ENCODE measurements around the gene PHACTR3. TPM values are rescaled to one million over a fixed set of nuclear protein-coding genes. Genes with fewer than 3 reads are reported as not detected.
"Not testable (repeated sequence)": the region's sequence is repeated elsewhere in the genome, so short reads cannot be mapped to it uniquely, and the experiment has no call there.

PHACTR3 gene
- total RNA-seq, 1 donor from 2014 or later = 1.8 TPM

DNA sequence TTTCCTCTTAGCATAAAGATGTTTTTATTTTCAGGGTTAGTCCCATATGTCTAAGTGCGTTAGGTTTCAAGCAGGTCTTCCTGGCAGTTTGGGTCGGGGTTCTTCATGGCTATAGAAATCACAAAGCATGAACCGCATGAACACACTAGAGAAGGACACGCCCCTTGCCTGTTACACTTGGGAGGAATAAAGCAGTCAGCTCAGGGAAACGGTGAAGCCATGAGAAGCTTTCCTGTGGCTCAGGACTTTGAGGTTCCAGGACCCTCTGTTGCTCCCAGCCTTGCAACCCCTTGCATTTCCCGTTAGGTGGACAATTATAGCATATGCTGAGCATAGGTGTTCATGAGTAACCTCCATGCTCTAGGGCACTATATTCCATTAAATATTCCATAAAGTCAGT is 232.4 kb downstream of the PHACTR3 start:
- DNase-seq (ENCODE audit: low spot score) = no peak

DNA sequence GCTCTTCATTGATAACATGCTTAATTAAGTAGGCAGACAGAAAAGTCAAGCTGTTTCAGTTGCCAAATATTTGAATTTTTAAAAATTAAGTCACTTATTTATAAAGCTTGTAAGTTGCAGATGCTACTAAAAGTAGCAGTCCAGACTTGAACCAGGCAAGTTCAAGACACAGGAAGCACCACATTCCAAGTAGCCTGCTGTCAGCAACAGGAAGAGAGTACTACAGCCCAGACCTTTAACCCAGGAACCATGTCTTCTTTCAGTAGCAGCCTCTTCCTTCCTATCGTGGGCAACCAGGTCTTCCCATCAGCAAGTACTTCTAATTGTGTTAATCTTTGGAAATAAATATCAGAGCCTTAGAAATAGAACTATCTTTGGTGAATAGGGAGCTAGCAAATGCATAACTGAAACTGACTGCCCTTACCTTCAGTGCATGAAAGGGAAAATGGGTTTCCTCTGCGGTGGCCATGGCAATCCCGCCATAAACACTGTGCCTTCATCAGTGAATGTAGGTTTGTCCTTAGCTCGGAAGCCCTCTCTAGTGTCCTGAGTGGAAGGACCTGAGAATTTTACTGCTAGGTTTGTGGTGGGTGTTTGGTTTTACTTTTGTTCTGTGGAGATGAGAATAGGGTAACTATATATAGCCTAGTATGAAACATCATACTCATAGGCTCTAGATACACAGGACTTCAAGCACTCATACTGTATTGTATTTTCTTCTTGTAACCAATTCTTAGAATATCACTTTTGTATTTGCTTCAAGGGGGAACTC is 233.5 kb downstream of the PHACTR3 start:
- no peak for DNase-seq (ENCODE audit: low spot score)

DNA sequence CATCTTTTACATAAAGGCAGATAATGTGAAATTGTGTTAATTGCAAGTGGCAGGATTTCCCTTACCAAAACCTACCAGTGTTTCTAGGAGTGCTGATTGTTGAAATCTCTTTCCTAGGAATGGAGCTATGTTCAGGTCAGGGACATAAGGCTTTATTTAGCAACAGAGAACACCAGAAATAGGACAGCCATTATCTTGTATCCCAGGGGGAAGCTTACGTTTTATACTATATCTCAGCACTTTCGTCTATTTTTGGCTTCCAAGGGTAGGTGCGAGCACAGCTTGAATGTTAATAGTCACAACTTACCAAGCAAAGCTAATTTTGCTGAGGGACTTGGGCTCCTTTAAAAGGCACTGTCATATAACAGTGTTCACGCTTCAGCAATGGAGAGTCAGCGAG is 235.1 kb downstream of the PHACTR3 start:
- no peak for DNase-seq (ENCODE audit: low spot score)

DNA sequence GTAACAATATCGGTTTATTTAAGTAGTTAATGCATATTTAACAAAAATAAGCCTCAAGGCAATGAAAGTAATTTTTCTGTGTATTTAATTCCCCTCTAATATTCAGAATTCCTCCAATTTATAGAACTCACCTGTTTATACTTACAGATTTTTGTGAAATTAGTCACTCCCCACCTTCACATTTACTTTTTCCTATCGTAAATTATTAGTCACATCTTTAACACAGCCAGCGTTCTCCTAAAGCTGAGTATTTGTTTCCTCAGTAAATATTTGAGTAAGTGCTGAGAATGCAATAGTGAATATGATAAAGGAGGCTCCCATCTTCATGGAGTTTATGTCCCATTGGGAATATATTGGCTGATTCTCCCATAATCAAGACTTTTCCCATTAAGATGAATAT is 241.1 kb downstream of the PHACTR3 start:
- DNase-seq (ENCODE audit: low spot score) = no peak

DNA sequence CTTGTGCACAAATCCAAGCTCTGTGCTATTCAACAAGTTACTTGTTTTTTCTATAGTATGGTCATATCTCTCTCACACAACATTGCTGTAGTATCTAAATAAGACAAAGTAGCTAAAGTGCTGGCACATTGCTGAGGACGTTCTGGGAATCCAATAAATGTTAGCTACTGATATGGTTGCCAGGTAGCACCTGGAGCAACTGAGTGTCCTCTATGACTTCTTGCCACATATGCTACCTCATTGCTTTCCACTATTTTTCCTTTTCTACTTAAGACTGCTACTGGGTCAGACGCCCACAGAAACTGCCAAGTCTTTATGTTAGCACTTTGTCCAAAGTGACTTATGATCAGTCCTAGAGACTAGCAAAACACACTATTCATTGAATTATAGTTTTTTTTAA is 243.8 kb downstream of the PHACTR3 start:
- no peak for DNase-seq (ENCODE audit: low spot score)

- DNase-seq (ENCODE audit: low spot score) = no peak
These were observed 245.8 kb downstream of the PHACTR3 start for GRCh38 chr20:59850018-59850641.

DNA sequence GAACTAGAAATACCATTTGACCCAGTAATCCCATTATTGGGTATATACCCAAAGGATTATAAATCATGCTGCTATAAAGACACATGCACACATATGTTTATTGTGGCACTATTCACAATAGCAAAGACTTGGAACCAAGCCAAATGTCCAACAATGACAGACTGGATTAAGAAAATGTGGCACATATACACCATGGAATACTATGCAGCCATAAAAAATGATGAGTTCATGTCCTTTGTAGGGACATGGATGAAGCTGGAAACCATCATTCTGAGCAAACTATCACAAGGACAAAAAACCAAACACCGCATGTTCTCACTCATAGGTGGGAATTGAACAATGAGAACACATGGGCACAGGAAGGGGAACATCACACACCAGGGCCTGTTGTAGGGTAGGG is 252.2 kb downstream of the PHACTR3 start:
- DNase-seq (ENCODE audit: low spot score) = not testable (repeated sequence)

GRCh38 chr20:59856941-59857340 is 252.6 kb downstream of the PHACTR3 start:
- not testable (repeated sequence) for DNase-seq (ENCODE audit: low spot score)

- DNase-seq (ENCODE audit: low spot score) = no peak
These were observed 253.6 kb downstream of the PHACTR3 start for GRCh38 chr20:59857966-59858365.

- DNase-seq (ENCODE audit: low spot score) = no peak
These were observed 254.1 kb downstream of the PHACTR3 start for GRCh38 chr20:59858425-59858824.

GRCh38 chr20:59861401-59861800 is 257.1 kb downstream of the PHACTR3 start:
- no peak for DNase-seq (ENCODE audit: low spot score)

DNA sequence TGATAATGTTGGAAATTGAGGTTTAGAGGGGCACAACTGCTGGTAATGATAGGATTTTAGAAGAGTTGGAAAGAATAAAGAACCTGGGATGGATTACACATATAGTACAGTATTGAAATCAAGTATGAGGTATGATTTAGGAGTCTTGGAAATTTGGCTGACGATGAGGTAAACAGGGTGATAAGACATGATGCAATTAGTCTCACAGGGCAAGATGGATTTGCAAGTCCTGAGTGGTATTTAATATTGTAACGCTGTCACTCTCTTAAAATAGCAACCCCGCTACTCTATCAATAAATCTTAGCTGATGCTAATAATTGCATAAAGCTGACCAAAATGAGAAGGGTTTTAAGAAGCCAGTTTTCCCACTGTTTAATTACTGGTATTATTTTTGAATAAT is 258.7 kb downstream of the PHACTR3 start:
- DNase-seq (ENCODE audit: low spot score) = no peak

- DNase-seq (ENCODE audit: low spot score) = no peak
These were observed 260.4 kb downstream of the PHACTR3 start for GRCh38 chr20:59864726-59865125.

- no peak for DNase-seq (ENCODE audit: low spot score)
These were observed 262.0 kb downstream of the PHACTR3 start for GRCh38 chr20:59866338-59866737.

DNA sequence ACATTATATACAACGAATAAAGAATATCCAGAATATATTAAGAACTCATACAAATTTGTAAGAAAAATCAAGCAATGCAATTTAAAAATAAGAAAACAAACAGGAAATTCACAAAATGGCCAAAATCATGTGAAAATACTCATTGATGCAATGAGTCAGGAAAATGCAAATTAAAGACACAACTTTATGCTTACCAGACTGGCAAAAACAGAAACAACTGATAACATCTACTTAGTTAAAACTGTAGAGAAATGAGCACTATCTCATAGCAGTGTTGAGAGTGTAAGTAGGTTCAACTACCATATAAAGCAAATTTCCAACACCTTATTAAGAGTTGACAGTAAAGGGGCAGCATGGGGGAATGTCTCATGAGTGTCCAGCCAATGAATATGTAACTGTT is 266.8 kb downstream of the PHACTR3 start:
- no peak for DNase-seq (ENCODE audit: low spot score)

DNA sequence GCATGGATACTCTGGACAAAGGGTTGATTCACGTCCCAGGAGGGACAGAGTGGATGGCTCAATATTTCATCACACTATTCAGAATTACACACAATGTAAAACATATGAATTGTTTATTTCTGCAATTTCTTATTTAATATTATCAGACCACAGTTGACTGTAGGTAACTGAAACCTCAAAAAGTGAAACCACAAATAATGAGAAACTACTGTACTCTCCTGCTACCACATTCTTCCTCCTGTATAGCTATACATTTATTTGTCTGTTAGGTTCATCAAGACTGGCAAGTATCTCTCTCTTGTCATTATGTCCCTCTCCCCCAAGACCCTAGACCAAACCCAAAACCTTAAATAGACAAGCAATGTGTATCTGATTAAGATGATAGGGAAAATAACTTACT is 269.1 kb downstream of the PHACTR3 start:
- no peak for DNase-seq (ENCODE audit: low spot score)

DNA sequence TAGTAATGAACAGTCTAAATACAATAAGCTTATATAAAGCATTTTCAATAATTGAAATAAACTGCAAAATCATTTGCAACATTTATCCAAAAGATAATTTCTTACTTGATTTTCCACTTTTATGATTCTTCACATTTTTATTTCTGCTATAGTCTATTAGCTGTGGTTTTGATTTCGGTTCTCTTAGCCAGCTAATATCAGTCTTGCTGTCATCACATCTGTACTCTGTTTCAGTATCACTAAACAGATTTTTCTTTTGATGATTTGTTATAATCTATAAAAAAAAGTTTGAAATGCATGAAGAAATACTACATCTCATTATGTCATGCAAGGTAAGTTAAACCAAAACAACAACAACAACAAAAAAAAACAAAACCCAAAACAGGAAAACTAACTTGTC is 275.9 kb downstream of the PHACTR3 start:
- no peak for DNase-seq (ENCODE audit: low spot score)

DNA sequence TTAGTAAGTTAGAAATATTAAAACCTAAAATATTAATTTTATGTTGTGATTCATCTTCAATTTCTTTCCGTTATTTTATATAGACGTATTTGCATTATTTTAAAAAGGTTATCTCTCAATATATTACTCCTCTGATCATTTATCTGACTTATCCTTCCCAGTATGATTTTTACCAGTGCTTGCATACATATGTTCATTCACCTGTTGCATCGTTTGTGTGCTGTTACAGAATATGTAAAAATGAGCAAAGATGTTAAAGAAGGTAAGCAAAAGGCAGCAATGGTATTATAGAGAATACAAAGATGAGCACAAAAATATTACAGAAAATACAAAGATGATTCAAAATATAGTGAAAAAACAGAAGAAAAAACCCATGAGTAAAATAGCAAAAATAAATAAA is 280.2 kb downstream of the PHACTR3 start:
- DNase-seq (ENCODE audit: low spot score) = no peak

GRCh38 chr20:59888050-59888449 is 283.7 kb downstream of the PHACTR3 start:
- DNase-seq (ENCODE audit: low spot score) = no peak

- not testable (repeated sequence) for DNase-seq (ENCODE audit: low spot score)
These were observed 285.7 kb downstream of the PHACTR3 start for GRCh38 chr20:59890035-59890434.

GRCh38 chr20:59891581-59891980 is 287.2 kb downstream of the PHACTR3 start:
- DNase-seq (ENCODE audit: low spot score) = no peak

DNA sequence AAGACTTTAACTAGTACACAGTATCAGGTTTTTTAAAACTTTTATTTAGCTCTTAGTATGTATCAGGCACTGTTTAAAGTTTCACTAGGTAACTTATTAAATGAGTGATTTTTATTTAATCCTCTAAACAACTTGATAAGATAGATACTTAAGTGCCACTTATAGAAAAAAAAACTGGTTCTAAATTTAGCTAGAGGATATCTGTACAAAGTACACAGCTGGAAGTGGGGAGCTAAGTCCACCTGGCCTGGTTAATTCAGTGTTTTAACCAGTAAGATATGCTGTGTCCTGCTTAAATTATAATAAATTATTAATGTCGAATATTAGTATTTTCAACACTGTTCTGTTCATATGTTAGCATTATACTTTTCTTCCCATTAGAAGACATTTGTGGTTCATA is 291.6 kb downstream of the PHACTR3 start:
- DNase-seq (ENCODE audit: low spot score) = no peak

Measured in mesenteric fat pad (tissue), 1 donor.